Measurements from ENCODE around the gene FLT1. TPM values are rescaled to one million over a fixed set of nuclear protein-coding genes. Genes with fewer than 3 reads are reported as not detected.

FLT1 gene
- total and polyA plus RNA-seq, 7 experiments from 2014 or later = 1.7 to 2.7 (median 2.2) TPM

GRCh38 chr13:28440774-28441504, 54.0 kb downstream of the FLT1 start:
- DNase-seq = no peak
- H3K36me3 Mint-ChIP-seq = peaks cover 0 to 17% (median 5%) of the 10 kb centered on the region in 5 donors
- peaks cover 0 to 16% (median 6%) of the 10 kb centered on the region in 11 donors for H3K9me3 Mint-ChIP-seq

GRCh38 chr13:28438598-28439334, 56.2 kb downstream of the FLT1 start:
- Histone ChIP-seq H3K27me3 (ENCODE audit: control insufficient read depth in 2 of 2, insufficient read depth in 2 of 2, low read length in 2 of 2) (no peaks in the 10 kb centered on the region), H3K4me3 (ENCODE audit: low read length) (no peak overlapping the region), H3K9me3 (ENCODE audit: control insufficient read depth in 2 of 3, low read length in 3 of 3) (no peaks in the 10 kb centered on the region), H3K36me3 (ENCODE audit: control insufficient read depth in 2 of 3, insufficient read depth in 3 of 3, low read length in 3 of 3) (no peaks in the 10 kb centered on the region), H3K4me1 (ENCODE audit: control insufficient read depth in 2 of 2, insufficient read depth in 2 of 2, low read length in 2 of 2) (no peaks in the 10 kb centered on the region), H3K27ac (ENCODE audit: low read depth, low read length) (no peak overlapping the region)
- ChIA-PET POLR2A (interaction anchor here (0.7 kb wide), 1 partner anchor 1129 kb away, joined by 3 read pairs; no protein-coding TSS in a partner anchor), CTCF (no interaction called here)
- peaks cover 0 to 11% (median 0%) of the 10 kb centered on the region in 5 donors for H3K36me3 Mint-ChIP-seq
- no peaks in the 10 kb centered on the region for H3K4me1 Mint-ChIP-seq
- DNase-seq (no peak), ATAC-seq (no peak)
- intact Hi-C loops (cut with micrococcal nuclease) = no loop called here
- no peak overlapping the region for H3K4me3 Mint-ChIP-seq
- H3K27ac Mint-ChIP-seq = peak overlapping the region in 1 of 9 donors; percentile 13
- peaks cover 0 to 11% (median 2%) of the 10 kb centered on the region in 11 donors for H3K9me3 Mint-ChIP-seq
- H3K27me3 Mint-ChIP-seq = peaks cover 0 to 24% (median 12%) of the 10 kb centered on the region in 5 donors

More at GRCh38 chr13:28440774-28441504, 54.0 kb downstream of the FLT1 start:
- Mint-ChIP-seq H3K4me1 (no peaks in the 10 kb centered on the region), H3K4me3 (no peak overlapping the region), H3K27me3 (peaks cover 0 to 28% (median 13%) of the 10 kb centered on the region in 5 donors), H3K27ac (no peak overlapping the region)
- Histone ChIP-seq H3K36me3 (ENCODE audit: control insufficient read depth in 2 of 3, insufficient read depth in 3 of 3, low read length in 3 of 3) (no peaks in the 10 kb centered on the region), H3K9me3 (ENCODE audit: control insufficient read depth in 2 of 3, low read length in 3 of 3) (no peaks in the 10 kb centered on the region), H3K27me3 (ENCODE audit: control insufficient read depth in 2 of 2, insufficient read depth in 2 of 2, low read length in 2 of 2) (no peaks in the 10 kb centered on the region), H3K27ac (ENCODE audit: low read depth, low read length) (no peak overlapping the region), H3K4me1 (ENCODE audit: control insufficient read depth in 2 of 2, insufficient read depth in 2 of 2, low read length in 2 of 2) (no peaks in the 10 kb centered on the region), H3K4me3 (ENCODE audit: low read length) (no peak overlapping the region)
- CTCF ChIA-PET = no interaction called here
- intact Hi-C loops (cut with micrococcal nuclease) = no loop called here
- POLR2A ChIA-PET = no interaction called here
- ATAC-seq = no peak

DNA sequence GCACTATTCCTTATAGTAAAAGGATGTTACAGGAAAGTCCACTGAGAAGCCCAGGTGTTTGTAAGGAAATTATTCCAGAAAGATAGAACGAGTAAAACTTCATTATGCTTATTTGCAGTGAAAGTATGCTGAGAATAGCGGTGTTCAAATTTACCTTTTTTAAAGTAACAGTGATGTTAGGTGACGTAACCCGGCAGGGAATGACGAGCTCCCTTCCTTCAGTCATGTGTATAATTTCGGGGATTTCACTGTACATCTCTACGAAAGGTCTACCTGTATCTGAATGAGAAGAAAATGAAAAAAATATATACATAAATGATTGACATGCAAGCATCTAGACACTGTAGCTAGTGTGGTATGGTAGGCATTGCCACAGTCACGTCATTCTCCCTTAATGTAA, 56.9 kb downstream of the FLT1 start:
- Mint-ChIP-seq H3K4me1 (no peaks in the 10 kb centered on the region), H3K9me3 (peaks cover 0 to 5% (median 0%) of the 10 kb centered on the region in 11 donors), H3K27me3 (peaks cover 0 to 19% (median 9%) of the 10 kb centered on the region in 5 donors), H3K27ac (no peak overlapping the region), H3K4me3 (no peak overlapping the region), H3K36me3 (peaks cover 0 to 16% (median 0%) of the 10 kb centered on the region in 5 donors)
- no peak for DNase-seq
- no peaks in the 10 kb centered on the region for H3K36me3 ChIP-seq (ENCODE audit: control insufficient read depth in 2 of 3, insufficient read depth in 3 of 3, low read length in 3 of 3)
- intact Hi-C loops (cut with micrococcal nuclease) = no loop called here
- H3K4me1 ChIP-seq (ENCODE audit: control insufficient read depth in 2 of 2, insufficient read depth in 2 of 2, low read length in 2 of 2) = no peaks in the 10 kb centered on the region
- ChIA-PET POLR2A (interaction anchor here (0.7 kb wide), 1 partner anchor 1129 kb away, joined by 3 read pairs; no protein-coding TSS in a partner anchor), CTCF (no interaction called here)
- no peak overlapping the region for H3K27ac ChIP-seq (ENCODE audit: low read depth, low read length)
- H3K27me3 ChIP-seq (ENCODE audit: control insufficient read depth in 2 of 2, insufficient read depth in 2 of 2, low read length in 2 of 2) = no peaks in the 10 kb centered on the region
- no peak for ATAC-seq
- no peaks in the 10 kb centered on the region for H3K9me3 ChIP-seq (ENCODE audit: control insufficient read depth in 2 of 3, low read length in 3 of 3)
- H3K4me3 ChIP-seq (ENCODE audit: low read length) = no peak overlapping the region

GRCh38 chr13:28435917-28436316, 59.0 kb downstream of the FLT1 start:
- ChIA-PET CTCF (no interaction called here), POLR2A (no interaction called here)
- H3K36me3 ChIP-seq (ENCODE audit: control insufficient read depth in 2 of 3, insufficient read depth in 3 of 3, low read length in 3 of 3) = no peaks in the 10 kb centered on the region
- peaks cover 0 to 9% (median 0%) of the 10 kb centered on the region in 5 donors for H3K36me3 Mint-ChIP-seq
- H3K27me3 ChIP-seq (ENCODE audit: control insufficient read depth in 2 of 2, insufficient read depth in 2 of 2, low read length in 2 of 2) = peaks cover 0 to 3% of the 10 kb centered on the region in 2 donors
- ATAC-seq (no peak), DNase-seq (no peak)
- H3K9me3 Mint-ChIP-seq = peaks cover 0 to 2% (median 0%) of the 10 kb centered on the region in 11 donors
- H3K4me1 ChIP-seq (ENCODE audit: control insufficient read depth in 2 of 2, insufficient read depth in 2 of 2, low read length in 2 of 2) = no peaks in the 10 kb centered on the region
- intact Hi-C loops (cut with micrococcal nuclease) = no loop called here
- no peak overlapping the region for H3K4me3 Mint-ChIP-seq
- no peak overlapping the region for H3K27ac ChIP-seq (ENCODE audit: low read depth, low read length)
- peaks cover 0 to 17% (median 4%) of the 10 kb centered on the region in 5 donors for H3K27me3 Mint-ChIP-seq
- no peak overlapping the region for H3K4me3 ChIP-seq (ENCODE audit: low read length)
- no peaks in the 10 kb centered on the region for H3K4me1 Mint-ChIP-seq
- no peaks in the 10 kb centered on the region for H3K9me3 ChIP-seq (ENCODE audit: control insufficient read depth in 2 of 3, low read length in 3 of 3)
- no peak overlapping the region for H3K27ac Mint-ChIP-seq

GRCh38 chr13:28434926-28435325, 60.0 kb downstream of the FLT1 start:
- ATAC-seq (no peak), DNase-seq (no peak)
- Histone ChIP-seq H3K4me3 (ENCODE audit: low read length) (no peak overlapping the region), H3K9me3 (ENCODE audit: control insufficient read depth in 2 of 3, low read length in 3 of 3) (no peaks in the 10 kb centered on the region), H3K36me3 (ENCODE audit: control insufficient read depth in 2 of 3, insufficient read depth in 3 of 3, low read length in 3 of 3) (no peaks in the 10 kb centered on the region), H3K27me3 (ENCODE audit: control insufficient read depth in 2 of 2, insufficient read depth in 2 of 2, low read length in 2 of 2) (peaks cover 0 to 3% of the 10 kb centered on the region in 2 donors), H3K4me1 (ENCODE audit: control insufficient read depth in 2 of 2, insufficient read depth in 2 of 2, low read length in 2 of 2) (no peaks in the 10 kb centered on the region), H3K27ac (ENCODE audit: low read depth, low read length) (no peak overlapping the region)
- Mint-ChIP-seq H3K4me1 (peaks cover 0 to 4% (median 0%) of the 10 kb centered on the region in 7 donors), H3K27me3 (peaks cover 0 to 13% (median 0%) of the 10 kb centered on the region in 5 donors), H3K36me3 (peaks cover 0 to 9% (median 0%) of the 10 kb centered on the region in 5 donors), H3K9me3 (peaks cover 0 to 2% (median 0%) of the 10 kb centered on the region in 11 donors), H3K27ac (no peak overlapping the region), H3K4me3 (no peak overlapping the region)
- intact Hi-C loops (cut with micrococcal nuclease) = no loop called here
- ChIA-PET POLR2A (no interaction called here), CTCF (no interaction called here)

DNA sequence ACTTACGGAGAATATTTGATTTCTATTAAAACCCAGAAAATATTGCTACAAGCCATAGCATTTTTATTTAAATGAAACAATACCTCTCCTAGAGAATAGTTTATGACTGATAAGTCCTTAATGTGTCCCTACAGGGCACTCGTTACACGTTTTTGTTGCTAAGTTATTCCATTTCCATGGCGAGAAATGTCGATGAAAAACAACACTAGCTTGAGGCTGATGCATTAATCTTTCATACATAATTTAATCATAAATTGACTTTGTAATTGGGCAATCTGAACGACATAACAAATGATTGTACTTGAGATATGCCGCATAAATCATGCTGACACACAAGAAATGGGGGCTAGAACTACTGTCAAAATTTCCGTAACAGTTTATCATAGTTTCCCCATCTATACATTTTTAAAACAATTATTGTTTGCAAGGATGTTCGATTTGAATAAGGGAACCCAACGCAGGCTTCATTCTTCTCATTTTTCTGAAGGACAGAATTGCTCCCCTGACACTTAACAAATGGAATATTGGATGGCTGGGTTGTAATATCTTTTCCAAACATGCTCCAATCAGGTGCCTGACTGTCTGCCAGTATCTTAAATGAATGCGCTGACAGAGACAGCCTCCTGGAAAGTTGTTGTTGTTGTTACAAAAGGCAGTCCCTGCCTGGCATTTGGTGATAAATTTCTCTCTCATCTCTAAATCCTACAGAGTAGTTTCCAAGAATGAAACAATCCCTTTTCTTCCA, 61.9 kb downstream of the FLT1 start:
- Histone ChIP-seq H3K27ac (ENCODE audit: low read depth, low read length) (no peak overlapping the region), H3K4me3 (ENCODE audit: low read length) (no peak overlapping the region), H3K9me3 (ENCODE audit: control insufficient read depth in 2 of 3, low read length in 3 of 3) (no peaks in the 10 kb centered on the region), H3K27me3 (ENCODE audit: control insufficient read depth in 2 of 2, insufficient read depth in 2 of 2, low read length in 2 of 2) (peaks cover 0 to 3% of the 10 kb centered on the region in 2 donors), H3K4me1 (ENCODE audit: control insufficient read depth in 2 of 2, insufficient read depth in 2 of 2, low read length in 2 of 2) (no peaks in the 10 kb centered on the region), H3K36me3 (ENCODE audit: control insufficient read depth in 2 of 3, insufficient read depth in 3 of 3, low read length in 3 of 3) (no peaks in the 10 kb centered on the region)
- ATAC-seq (no peak), DNase-seq (no peak)
- ChIA-PET CTCF (no interaction called here), POLR2A (no interaction called here)
- H3K9me3 Mint-ChIP-seq = no peaks in the 10 kb centered on the region
- no peak overlapping the region for H3K4me3 Mint-ChIP-seq
- H3K27ac Mint-ChIP-seq = no peak overlapping the region
- intact Hi-C loops (cut with micrococcal nuclease) = no loop called here
- H3K27me3 Mint-ChIP-seq = peaks cover 0 to 4% (median 0%) of the 10 kb centered on the region in 5 donors
- H3K36me3 Mint-ChIP-seq = peaks cover 0 to 9% (median 0%) of the 10 kb centered on the region in 5 donors
- H3K4me1 Mint-ChIP-seq = peaks cover 0 to 8% (median 0%) of the 10 kb centered on the region in 7 donors

All from naive thymus-derived CD4-positive, alpha-beta T cell (primary cell).